HepG2 (cell line): ENCODE results near the gene KCNMA1. TPM values are rescaled to one million over a fixed set of nuclear protein-coding genes. Genes with fewer than 3 reads are reported as not detected.

ENCODE experiments used
- ATAC-seq: fragments of 200-7000 bp; cut with Tn5 transposase; 3 replicates; pipeline ENCODE4 v1.9.1; 2020; ENCODE audit warnings: mild to moderate bottlenecking, moderate library complexity
- BruUV-seq: library from RNA; stranded (reverse); fragments of 400-500 nt; replicated peaks from 2 replicates; lab custom pipeline; 2021; lab: Mats Ljungman, UMichigan
- CTCF ChIA-PET: fragments of 300-600 bp; formaldehyde crosslinking; extraction: SDS; loops from one replicate; lab custom pipeline; 2021; ENCODE audit warnings: low total read pairs, inconsistent platforms, low intra/inter-chr PET ratio; lab: Yijun Ruan, JAX
- POLR2A ChIA-PET: fragments of 350-600 bp; sonication (Branson Sonifier 250); formaldehyde crosslinking; loops from one replicate; lab custom pipeline; 2020; ENCODE audit warnings: antibody characterized with exemption, inconsistent platforms; lab: Yijun Ruan, JAX
- DNase-seq: peaks from one replicate; pipeline ENCODE4 v3.0.0-alpha.2; 2015; ENCODE audit warnings: low spot score
- FAIRE-seq: peaks from 3 replicates; lab custom pipeline; 2011; peaks lifted over from hg19 to GRCh38; lab: Jason Lieb, UNC
- H2AFZ ChIP-seq: one replicate; pipeline ENCODE4 v1.6.1; 2011; ENCODE audit warnings: low read length, inconsistent platforms
- H3K27ac ChIP-seq: fragments of 300-600 bp; 3 replicates; pipeline ENCODE4 v1.8.0; 2011; ENCODE audit warnings: mixed run types, mild to moderate bottlenecking, mixed read lengths, low read length, inconsistent platforms; ENCODE audit not compliant: insufficient read depth; ENCODE audit errors: extremely low read length
- H3K27me3 ChIP-seq, 2 experiments: fragments of 200-600 bp in 1 of 2; 2 replicates in 1 of 2; 3 replicates in 1 of 2; pipeline versions ENCODE4 v1.6.0 to v1.8.0; 2011; ENCODE audit warnings: low read length in 2 of 2, mild to moderate bottlenecking in 2 of 2, moderate library complexity in 2 of 2, inconsistent platforms in 1 of 2; ENCODE audit not compliant: insufficient read depth in 2 of 2, control insufficient read depth in 1 of 2
- H3K36me3 ChIP-seq, 2 experiments: fragments of 200-600 bp in 1 of 2; replicated peaks in 1 of 2; 2 replicates in 1 of 2; 3 replicates in 1 of 2; pipeline versions ENCODE4 v1.5.1 to v1.8.0; 2011; ENCODE audit warnings: low read length in 2 of 2, inconsistent platforms in 1 of 2; ENCODE audit not compliant: insufficient read depth in 2 of 2, control insufficient read depth in 1 of 2
- H3K4me1 ChIP-seq: 2 replicates; pipeline ENCODE4 v1.5.1; 2012; ENCODE audit warnings: low read length, inconsistent platforms; ENCODE audit not compliant: insufficient read depth
- H3K4me2 ChIP-seq: 2 replicates; pipeline ENCODE4 v1.6.0; 2011; ENCODE audit warnings: low read depth, low read length, inconsistent platforms
- H3K4me3 ChIP-seq, 3 experiments: fragments of 200-600 bp in 1 of 3; sonication (generic), shearing (Covaris generic) in 1 of 3; replicated peaks in 1 of 3; 2 replicates each; pipeline ENCODE4 v1.5.1; 2011 to 2016; ENCODE audit warnings: low read length in 3 of 3, inconsistent platforms in 2 of 3, low read depth in 2 of 3, mild to moderate bottlenecking in 2 of 3, control low read depth in 1 of 3, mixed read lengths in 1 of 3; ENCODE audit not compliant: insufficient read depth in 1 of 3
- H3K79me2 ChIP-seq: one replicate; pipeline ENCODE4 v1.6.1; 2011; ENCODE audit warnings: low read length, inconsistent platforms; ENCODE audit not compliant: insufficient read depth
- H3K9ac ChIP-seq: 2 replicates; pipeline ENCODE4 v1.6.0; 2011; ENCODE audit warnings: mild to moderate bottlenecking, low read depth, low read length, inconsistent platforms; ENCODE audit not compliant: insufficient read depth
- H3K9me3 ChIP-seq: 2 replicates; pipeline ENCODE4 v1.5.1; 2012; ENCODE audit warnings: mild to moderate bottlenecking, low read length
- H4K20me1 ChIP-seq: 2 replicates; pipeline ENCODE4 v1.6.0; 2011; ENCODE audit warnings: inconsistent platforms, mild to moderate bottlenecking, low read length, moderate library complexity; ENCODE audit not compliant: insufficient read depth
- ATAD3A ChIP-seq: sonication (generic); formaldehyde crosslinking; IDR thresholded peaks from 2 replicates; pipeline ENCODE4 v1.4.0; 2020; ENCODE audit warnings: missing genetic modification reagents
- ATF7 ChIP-seq, 2 experiments: fragments of 450-650 bp in 1 of 2; sonication (generic) in 1 of 2; formaldehyde crosslinking in 1 of 2; IDR thresholded peaks; 2 replicates each; pipeline versions ENCODE4 v1.4.0 to v1.6.1; 2016 to 2020; ENCODE audit warnings: antibody characterized with exemption in 1 of 2, mild to moderate bottlenecking in 1 of 2, missing genetic modification reagents in 1 of 2
- CREB1 ChIP-seq, 2 experiments: fragments of 450-650 bp in 1 of 2; IDR thresholded peaks; 2 replicates each; pipeline ENCODE4 v1.6.1; 2016 to 2017; ENCODE audit warnings: control low read depth in 1 of 2, mild to moderate bottlenecking in 1 of 2, missing compliant biosample characterization in 1 of 2, missing genetic modification characterization in 1 of 2
- CREBL2 ChIP-seq: sonication (generic); formaldehyde crosslinking; IDR thresholded peaks from 2 replicates; pipeline ENCODE4 v1.8.1; 2023; ENCODE audit warnings: missing genetic modification reagents, mild to moderate bottlenecking, borderline replicate concordance
- FOXP4 ChIP-seq: sonication (generic); formaldehyde crosslinking; IDR thresholded peaks from 2 replicates; pipeline ENCODE4 v1.4.0; 2020; ENCODE audit warnings: missing genetic modification reagents
- GATAD1 ChIP-seq: IDR thresholded peaks from 2 replicates; pipeline ENCODE4 v1.6.1; 2016; ENCODE audit warnings: missing genetic modification reagents, missing compliant biosample characterization
- HMGA1 ChIP-seq: sonication (generic); formaldehyde crosslinking; conservative IDR thresholded peaks from 2 replicates; pipeline ENCODE4 v1.4.0; 2020; ENCODE audit warnings: missing genetic modification reagents
- KLF15 ChIP-seq: sonication (generic); formaldehyde crosslinking; IDR thresholded peaks from 2 replicates; pipeline ENCODE4 v1.8.1; 2023; ENCODE audit warnings: borderline replicate concordance, mild to moderate bottlenecking, inconsistent platforms, missing genetic modification reagents, mixed read lengths
- MIER2 ChIP-seq: IDR thresholded peaks from 2 replicates; pipeline ENCODE4 v1.6.1; 2016; ENCODE audit warnings: missing biosample characterization, missing genetic modification reagents
- NR2F6 ChIP-seq, 2 experiments: IDR thresholded peaks; 2 replicates each; pipeline ENCODE4 v1.6.1; 2016; ENCODE audit warnings: antibody characterized with exemption in 1 of 2, mild to moderate bottlenecking in 1 of 2
- SMAD3 ChIP-seq: sonication (generic); formaldehyde crosslinking; IDR thresholded peaks from 2 replicates; pipeline ENCODE4 v1.4.0; 2020; ENCODE audit warnings: missing genetic modification reagents
- SP140L ChIP-seq: sonication (generic); formaldehyde crosslinking; IDR thresholded peaks from 2 replicates; pipeline ENCODE4 v1.4.0; 2020; ENCODE audit warnings: missing genetic modification reagents, borderline replicate concordance
- THAP11 ChIP-seq: IDR thresholded peaks from 2 replicates; pipeline ENCODE4 v1.6.1; 2016; ENCODE audit warnings: missing biosample characterization, missing genetic modification reagents
- ZNF24 ChIP-seq: fragments of 450-650 bp; IDR thresholded peaks from 2 replicates; pipeline ENCODE4 v1.6.1; 2017; ENCODE audit warnings: antibody characterized with exemption, mild to moderate bottlenecking
- ZNF292 ChIP-seq: sonication (generic); formaldehyde crosslinking; IDR thresholded peaks from 2 replicates; pipeline ENCODE4 v1.8.1; 2022; ENCODE audit warnings: mild to moderate bottlenecking, low read depth, missing genetic modification reagents, borderline replicate concordance
- ZNF543 ChIP-seq: sonication (generic); formaldehyde crosslinking; IDR thresholded peaks from 2 replicates; pipeline ENCODE4 v1.4.0; 2020; ENCODE audit warnings: mild to moderate bottlenecking, missing genetic modification reagents
- ZNF615 ChIP-seq: sonication (generic); formaldehyde crosslinking; IDR thresholded peaks from 2 replicates; pipeline ENCODE4 v1.5.0; 2020; ENCODE audit warnings: mild to moderate bottlenecking, missing genetic modification reagents, borderline replicate concordance
- WGBS: methylation state at CpG from one replicate; pipeline ENCODE4 v1.1.6; 2017; ENCODE audit warnings: low lambda C conversion rate; 5-methylcytosine and 5-hydroxymethylcytosine counted together
- in situ Hi-C: cut with HindIII; loops from 2 replicates; pipeline ENCODE4 v1.10.0; 2017; ENCODE audit warnings: low pct_unique_long_range_greater_than_20kb; ENCODE audit not compliant: extremely low pct_ligation_motif_present
- intact Hi-C: fragments of 100-400 bp; cut with micrococcal nuclease; formaldehyde crosslinking; loops from one replicate; pipeline ENCODE4 v1.10.0; 2022; ENCODE audit not compliant: unreplicated experiment
- polyA plus RNA-seq, 8 experiments: library from polyadenylated mRNA; depleted of rRNA in 3 of 8; stranded (reverse) in 7 of 8; unstranded in 1 of 8; fragments of >200 nt; fragmentation: Illumina TruSeq in 4 of 8; extraction: Trizol in 4 of 8; gene quantifications; 2 replicates each; pipeline versions ENCODE4 v1.2.1 to v1.2.3, GENCODE V29; 2011 to 2016; ENCODE audit warnings: low read depth in 4 of 8, missing spikeins in 1 of 8, mixed read lengths in 1 of 8; ENCODE audit not compliant: insufficient read depth in 1 of 8
- total RNA-seq, 5 experiments: library from RNA; depleted of rRNA; stranded (reverse); fragments of >200 nt; fragmentation: Illumina TruSeq; extraction: Trizol; gene quantifications; 2 replicates each; pipeline ENCODE4 v1.2.3, GENCODE V29; 2016; ENCODE audit warnings: low read depth in 1 of 5

The KCNMA1 gene
- total and polyA plus RNA-seq, 2 of the 13 experiments (the other 11 are each of a cell fraction or from before 2014, with no cell fraction given): 0.02 TPM; not detected in 1

- Histone ChIP-seq H3K9me3 (no peaks in the 10 kb centered on the region), H3K4me2 (no peak overlapping the region), H3K27me3 (no peaks in the 10 kb centered on the region; a peak in 1 of 5 replicates), H3K79me2 (no peaks in the 10 kb centered on the region), H4K20me1 (no peaks in the 10 kb centered on the region), H3K36me3 (no peaks in the 10 kb centered on the region), H2AFZ (no peak overlapping the region)
- DNase-seq: no peak
- FAIRE-seq: no peak
- intact Hi-C loops: no loop called here
- ATAC-seq: no peak
- no TSS peak for BruUV-seq
- CTCF ChIA-PET: no interaction called here
- TF ChIP-seq SP140L (CRISPR knock-in tag): no peak
- TF ChIP-seq, all 625 proteins: peak for 0
- POLR2A ChIA-PET: no interaction called here
- H3K4me3 ChIP-seq: no peak overlapping the region
- in situ Hi-C loops: no loop called here
- H3K9ac ChIP-seq: no peak overlapping the region
- no peak overlapping the region for H3K27ac ChIP-seq
- H3K4me1 ChIP-seq: no peaks in the 10 kb centered on the region
Measured at GRCh38 chr10:77424257-77424656, 213.4 kb downstream of the KCNMA1 start.

- H2AFZ ChIP-seq: no peak overlapping the region
- ChIA-PET CTCF (no interaction called here), POLR2A (no interaction called here)
- 3% methylated on average over 5 of the region's 5 CpGs for WGBS
- in situ Hi-C loops: no loop called here
- ATAC-seq: no peak
- no peak overlapping the region for H3K4me2 ChIP-seq
- no peaks in the 10 kb centered on the region; a peak in 1 of 5 replicates for H3K27me3 ChIP-seq
- BruUV-seq: no TSS peak
- no peaks in the 10 kb centered on the region for H3K9me3 ChIP-seq
- H3K27ac ChIP-seq: no peak overlapping the region
- intact Hi-C loops: no loop called here
- no peak overlapping the region for H3K4me3 ChIP-seq
- no peaks in the 10 kb centered on the region for H3K36me3 ChIP-seq
- H4K20me1 ChIP-seq: no peaks in the 10 kb centered on the region
- FAIRE-seq: no peak
- DNase-seq: no peak
- no peak overlapping the region for H3K9ac ChIP-seq
- no peaks in the 10 kb centered on the region for H3K4me1 ChIP-seq
- H3K79me2 ChIP-seq: no peaks in the 10 kb centered on the region
- no peak for TF ChIP-seq CREBL2 (CRISPR knock-in tag)
- TF ChIP-seq ZNF543 (CRISPR knock-in tag): no peak
- TF ChIP-seq NR2F6 (IDR thresholded peaks at IDR 0.05): no peak
- no peak for TF ChIP-seq NR2F6 (CRISPR knock-in tag; IDR thresholded peaks at IDR 0.05)
- TF ChIP-seq ZNF292: no peak
- TF ChIP-seq ZNF615 (CRISPR knock-in tag): no peak
- no peak for TF ChIP-seq CREB1 (IDR thresholded peaks at IDR 0.05)
- TF ChIP-seq CREB1 (CRISPR knock-in tag; IDR thresholded peaks at IDR 0.05): no peak
- no peak for TF ChIP-seq MIER2 (CRISPR knock-in tag)
- TF ChIP-seq ATAD3A (CRISPR knock-in tag): no peak
- TF ChIP-seq FOXP4 (CRISPR knock-in tag): no peak
- no peak for TF ChIP-seq KLF15 (CRISPR knock-in tag)
- TF ChIP-seq THAP11 (CRISPR knock-in tag): no peak
- no peak for TF ChIP-seq GATAD1 (CRISPR knock-in tag)
- TF ChIP-seq ZNF24: no peak
- no peak for TF ChIP-seq SMAD3 (CRISPR knock-in tag)
- no peak for TF ChIP-seq ATF7 (IDR thresholded peaks at IDR 0.05)
- no peak for TF ChIP-seq ATF7 (CRISPR knock-in tag; IDR thresholded peaks at IDR 0.05)
- no peak for TF ChIP-seq HMGA1 (CRISPR knock-in tag)
Measured at GRCh38 chr10:77422491-77423338, 214.9 kb downstream of the KCNMA1 start.
